Neutrophil (primary cell): ENCODE measurements around the gene MYOC.
"Not testable (repeated sequence)": the region's sequence is repeated elsewhere in the genome, so short reads cannot be mapped to it uniquely, and the experiment has no call there.

ENCODE experiments used
- H3K27ac ChIP-seq: fragments of 200-600 bp; sonication (generic); 2 replicates; pipeline ENCODE4 v1.5.1; 2016; ENCODE audit warnings: mild to moderate bottlenecking, moderate library complexity
- H3K27me3 ChIP-seq: fragments of 200-600 bp; sonication (generic); 2 replicates; pipeline ENCODE4 v1.6.0; 2016; ENCODE audit warnings: mild to moderate bottlenecking
- H3K36me3 ChIP-seq: fragments of 200-600 bp; sonication (generic); 2 replicates; pipeline ENCODE4 v1.5.1; 2017
- H3K4me1 ChIP-seq, 2 experiments: fragments of 200-600 bp in 1 of 2; sonication (generic) in 1 of 2; 1 replicate in 1 of 2; 2 replicates in 1 of 2; pipeline versions ENCODE4 v1.5.1 to v1.6.1; 2013 to 2016; ENCODE audit warnings: low read depth in 1 of 2, low read length in 1 of 2, mild to moderate bottlenecking in 1 of 2, moderate library complexity in 1 of 2; ENCODE audit not compliant: control insufficient read depth in 1 of 2, insufficient read depth in 1 of 2
- H3K4me3 ChIP-seq, 2 experiments: fragments of 200-600 bp in 1 of 2; sonication (generic) in 1 of 2; 1 replicate in 1 of 2; 2 replicates in 1 of 2; pipeline ENCODE4 v1.5.1; 2013 to 2016; ENCODE audit warnings: low read depth in 1 of 2, low read length in 1 of 2, mild to moderate bottlenecking in 1 of 2, moderate library complexity in 1 of 2
- H3K9me3 ChIP-seq: fragments of 200-600 bp; sonication (generic); 2 replicates; pipeline ENCODE4 v1.5.1; 2016
- TF ChIP-seq, protein P1 (sequence below): fragments of 200-600 bp; sonication (generic); IDR thresholded peaks from 2 replicates; pipeline ENCODE4 v1.5.1; 2016; ENCODE audit warnings: antibody characterized with exemption

Gene MYOC

GRCh38 chr1:171610385-171610784 is 42.1 kb downstream of the MYOC start:
- H3K27me3 ChIP-seq = no peaks in the 10 kb centered on the region
- no peaks in the 10 kb centered on the region for H3K36me3 ChIP-seq
- TF ChIP-seq, protein P1, sequence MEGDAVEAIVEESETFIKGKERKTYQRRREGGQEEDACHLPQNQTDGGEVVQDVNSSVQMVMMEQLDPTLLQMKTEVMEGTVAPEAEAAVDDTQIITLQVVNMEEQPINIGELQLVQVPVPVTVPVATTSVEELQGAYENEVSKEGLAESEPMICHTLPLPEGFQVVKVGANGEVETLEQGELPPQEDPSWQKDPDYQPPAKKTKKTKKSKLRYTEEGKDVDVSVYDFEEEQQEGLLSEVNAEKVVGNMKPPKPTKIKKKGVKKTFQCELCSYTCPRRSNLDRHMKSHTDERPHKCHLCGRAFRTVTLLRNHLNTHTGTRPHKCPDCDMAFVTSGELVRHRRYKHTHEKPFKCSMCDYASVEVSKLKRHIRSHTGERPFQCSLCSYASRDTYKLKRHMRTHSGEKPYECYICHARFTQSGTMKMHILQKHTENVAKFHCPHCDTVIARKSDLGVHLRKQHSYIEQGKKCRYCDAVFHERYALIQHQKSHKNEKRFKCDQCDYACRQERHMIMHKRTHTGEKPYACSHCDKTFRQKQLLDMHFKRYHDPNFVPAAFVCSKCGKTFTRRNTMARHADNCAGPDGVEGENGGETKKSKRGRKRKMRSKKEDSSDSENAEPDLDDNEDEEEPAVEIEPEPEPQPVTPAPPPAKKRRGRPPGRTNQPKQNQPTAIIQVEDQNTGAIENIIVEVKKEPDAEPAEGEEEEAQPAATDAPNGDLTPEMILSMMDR = no peak
- peaks cover 21 to 22% of the 10 kb centered on the region in 2 experiments for H3K4me1 ChIP-seq
- H3K4me3 ChIP-seq = no peak overlapping the region
- no peaks in the 10 kb centered on the region for H3K9me3 ChIP-seq
- H3K27ac ChIP-seq = peak overlapping the region; percentile 65

GRCh38 chr1:171606402-171606941 is 46.0 kb downstream of the MYOC start:
- TF ChIP-seq, protein P1 = no peak
- H3K27me3 ChIP-seq = no peaks in the 10 kb centered on the region
- no peaks in the 10 kb centered on the region for H3K36me3 ChIP-seq
- no peak overlapping the region for H3K4me3 ChIP-seq
- H3K27ac ChIP-seq = no peak overlapping the region
- H3K4me1 ChIP-seq = peaks cover 19% of the 10 kb centered on the region in 2 experiments
- H3K9me3 ChIP-seq = no peaks in the 10 kb centered on the region

DNA sequence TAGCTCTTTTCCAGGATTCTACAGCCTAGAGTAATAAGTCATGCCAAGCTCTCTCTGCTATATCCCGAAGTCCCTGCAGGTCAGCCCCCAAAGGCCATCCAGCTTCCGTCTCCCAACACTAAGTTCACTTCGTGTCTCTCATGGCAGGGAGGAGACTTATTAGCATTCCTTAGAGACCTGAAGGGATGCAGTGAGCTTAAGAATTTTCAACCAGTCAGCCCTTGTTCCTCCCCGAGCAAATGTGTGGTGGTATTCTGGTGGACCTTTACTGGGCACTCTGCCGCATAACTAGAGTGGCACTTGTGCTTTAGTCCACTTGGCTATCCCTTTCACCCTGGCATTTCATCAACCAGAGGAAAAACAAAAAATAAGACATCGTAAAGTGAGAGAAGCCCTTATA is 49.4 kb downstream of the MYOC start:
- not testable (repeated sequence) for H3K9me3 ChIP-seq, H3K27me3 ChIP-seq, H3K4me3 ChIP-seq, H3K27ac ChIP-seq, H3K36me3 ChIP-seq
- H3K4me1 ChIP-seq = peaks cover 2 to 14% of the 10 kb centered on the region in 2 experiments

DNA sequence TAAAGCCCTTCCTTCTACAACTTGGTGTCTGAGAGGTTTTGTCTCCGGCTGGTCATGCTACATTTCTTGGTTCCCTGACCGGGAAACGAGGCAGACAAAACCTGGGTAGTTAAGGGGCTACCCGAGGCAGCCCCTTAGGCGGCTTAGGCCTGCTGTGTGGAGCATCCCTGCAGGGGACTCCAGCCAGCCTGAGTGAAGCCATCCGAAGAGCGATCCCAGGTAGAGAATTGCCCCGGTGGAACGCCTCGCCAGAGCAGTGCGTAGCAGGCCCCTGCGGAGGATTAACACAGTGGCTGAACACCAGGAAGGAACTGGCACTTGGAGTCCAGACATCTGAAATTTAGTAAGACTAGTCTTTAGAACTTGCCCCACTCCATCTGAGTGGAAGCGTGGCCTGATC is 51.6 kb downstream of the MYOC start:
- Histone ChIP-seq H3K9me3 (no peaks in the 10 kb centered on the region), H3K4me1 (peaks cover 24 to 36% of the 10 kb centered on the region in 2 experiments), H3K36me3 (no peaks in the 10 kb centered on the region), H3K4me3 (no peak overlapping the region), H3K27me3 (no peaks in the 10 kb centered on the region), H3K27ac (no peak overlapping the region)
- TF ChIP-seq, protein P1 = no peak

DNA sequence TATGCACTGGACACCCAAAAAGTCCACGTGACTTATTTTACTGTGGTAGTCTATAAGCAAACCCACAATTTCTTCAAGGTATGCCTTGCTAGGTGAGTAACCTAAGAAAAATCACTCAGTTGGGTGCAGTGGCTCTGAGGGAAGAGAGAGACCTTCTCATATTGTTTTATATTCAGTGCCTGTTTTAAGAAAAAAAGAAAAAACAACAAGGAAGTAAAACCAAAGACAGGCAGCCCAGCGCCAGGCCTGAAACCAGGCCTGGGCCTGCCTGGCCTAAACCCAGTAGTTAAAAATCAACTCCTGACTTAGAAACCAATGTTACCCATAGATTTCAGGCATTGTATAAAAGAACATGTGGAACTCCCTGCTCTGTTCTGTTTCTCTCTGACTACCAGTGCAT is 52.2 kb downstream of the MYOC start:
- H3K9me3 ChIP-seq, H3K27ac ChIP-seq, H3K36me3 ChIP-seq, H3K27me3 ChIP-seq, H3K4me3 ChIP-seq: not testable (repeated sequence)
- H3K4me1 ChIP-seq = peaks cover 29 to 42% of the 10 kb centered on the region in 2 experiments

GRCh38 chr1:171597203-171597602 is 55.3 kb downstream of the MYOC start:
- peak overlapping the region; percentile 70 for H3K27ac ChIP-seq
- no peaks in the 10 kb centered on the region for H3K9me3 ChIP-seq
- H3K27me3 ChIP-seq = no peaks in the 10 kb centered on the region
- peaks cover 22% of the 10 kb centered on the region for H3K36me3 ChIP-seq
- peak overlapping the region in 1 of 2 experiments; percentile 6 for H3K4me3 ChIP-seq
- TF ChIP-seq, protein P1 = no peak
- H3K4me1 ChIP-seq = peaks cover 33 to 46% of the 10 kb centered on the region in 2 experiments
